BJ (cell line): Measurements from ENCODE around the gene COPG2. TPM values are rescaled to one million over a fixed set of nuclear protein-coding genes. Genes with fewer than 3 reads are reported as not detected.

Source experiments
- CTCF ChIA-PET: fragments of 350-600 bp; formaldehyde crosslinking; extraction: SDS; loops from one replicate; lab custom pipeline; 2021; ENCODE audit warnings: antibody characterized with exemption, inconsistent platforms; lab: Yijun Ruan, JAX
- POLR2A ChIA-PET: fragments of 300-600 bp; sonication (Branson Sonifier 250); formaldehyde crosslinking; extraction: SDS; loops from one replicate; lab custom pipeline; 2021; ENCODE audit warnings: antibody characterized with exemption; lab: Charles Lee
- DNase-seq: peaks from one replicate; pipeline ENCODE4 v3.0.0-alpha.2; 2011; ENCODE audit warnings: low read depth
- H3K27me3 ChIP-seq: 2 replicates; pipeline ENCODE4 v1.6.0; 2011; ENCODE audit warnings: low read length; ENCODE audit not compliant: control insufficient read depth, insufficient read depth
- H3K36me3 ChIP-seq: 2 replicates; pipeline ENCODE4 v1.5.1; 2011; ENCODE audit warnings: low read length; ENCODE audit not compliant: control insufficient read depth, insufficient read depth
- H3K4me3 ChIP-seq: 2 replicates; pipeline ENCODE4 v1.5.1; 2011; ENCODE audit warnings: low read depth, mild to moderate bottlenecking, control low read depth, low read length
- CTCF ChIP-seq: IDR thresholded peaks from 2 replicates; pipeline ENCODE4 v1.5.1; 2011; ENCODE audit warnings: low read depth, mild to moderate bottlenecking, control low read depth, inconsistent platforms, low read length, moderate library complexity; ENCODE audit not compliant: insufficient read depth
- polyA minus RNA-seq: library from RNA; depleted of rRNA, polyadenylated mRNA; stranded (reverse); fragments of >200 nt; gene quantifications from 2 replicates; pipeline ENCODE4 v1.2.3, GENCODE V29; 2011; rRNA and poly(A)+ RNA removed
- polyA plus RNA-seq: library from polyadenylated mRNA; depleted of rRNA; stranded (reverse); fragments of >200 nt; gene quantifications from 2 replicates; pipeline ENCODE4 v1.2.3, GENCODE V29; 2011; rRNA removed

COPG2 gene
- 22.1 and 36.5 TPM in 2 replicates for polyA plus RNA-seq
- 17.8 and 21.9 TPM in 2 replicates for polyA minus RNA-seq

DNA sequence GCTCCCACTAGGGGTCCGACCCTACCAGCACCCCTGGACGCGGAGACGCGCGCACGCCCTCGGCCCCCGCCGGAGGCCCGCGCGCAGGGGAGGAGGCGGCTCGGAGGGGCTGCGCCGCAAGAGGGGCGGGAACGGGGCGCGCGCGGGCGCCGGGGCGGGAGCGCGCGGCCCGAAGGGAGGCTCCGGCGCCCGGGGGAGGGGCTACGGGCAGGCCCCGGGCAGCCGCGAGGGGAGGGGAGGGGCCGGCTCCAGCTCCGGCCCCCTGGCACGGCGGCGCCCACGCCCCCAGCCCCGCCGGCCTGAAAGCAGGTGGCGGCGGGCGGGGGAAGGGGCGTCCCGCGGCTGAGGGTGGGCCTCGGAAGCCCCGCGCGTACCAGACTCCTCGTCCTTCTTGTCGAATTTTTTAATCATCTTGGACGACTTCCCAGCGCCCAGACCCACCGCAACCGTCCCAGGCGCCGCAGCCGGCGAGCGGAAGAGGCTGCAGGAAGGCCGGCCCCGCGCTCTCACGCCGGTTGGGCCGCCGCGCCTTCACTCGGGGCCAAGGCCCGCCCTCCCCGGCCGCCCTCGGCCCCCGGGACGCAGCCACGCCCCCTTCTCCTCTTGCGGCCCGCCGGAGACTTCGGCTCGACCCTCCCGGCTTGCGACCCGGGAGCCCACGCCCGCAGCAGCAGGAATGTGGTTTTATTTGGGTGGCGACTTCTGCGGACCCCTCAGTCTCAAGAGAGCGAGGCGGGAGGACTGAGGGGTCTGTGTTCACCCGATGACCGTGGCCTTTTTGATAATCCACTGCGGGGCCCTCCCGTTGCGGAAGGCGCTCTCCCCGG lies at the start of gene COPG2:
Gene COPG2, minus strand, starts transcription at position 491 of the 827 bp plus-strand sequence. Its CDS starts 80 bp downstream, at position 411.
- ChIA-PET CTCF (interaction anchor here (1.1 to 1.4 kb wide), 2 partner anchors 13 to 90 kb away, joined by 4 read pairs; no protein-coding TSS in a partner anchor), POLR2A (no interaction called here)
- Histone ChIP-seq H3K27me3 (no peaks in the 10 kb centered on the region), H3K36me3 (no peaks in the 10 kb centered on the region), H3K4me3 (peak within 1 kb of the TSS; percentile 93)
- no peak for TF ChIP-seq CTCF
- DNase-seq, result peak; percentile 25

DNA sequence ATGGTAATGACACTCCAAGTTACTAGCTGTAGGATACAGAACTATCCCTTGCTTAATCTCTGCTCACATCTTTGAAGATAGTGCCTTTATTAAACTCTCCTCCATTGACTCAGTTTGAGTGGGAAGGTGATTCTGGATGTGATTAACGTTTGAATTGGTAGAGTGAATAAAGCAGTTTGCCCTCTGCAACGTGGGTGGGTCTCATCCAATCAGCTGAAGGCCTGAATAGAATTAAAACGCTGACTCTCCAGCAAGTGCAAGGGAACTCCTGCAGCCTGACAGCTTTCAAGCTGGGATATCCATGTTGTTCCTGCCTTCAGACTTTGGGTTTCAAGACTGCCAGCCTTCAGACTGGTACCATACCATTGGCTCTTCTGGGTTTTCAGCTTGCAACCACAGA lies 43.9 kb upstream of the COPG2 start:
- POLR2A ChIA-PET, result no interaction called here

GRCh38 chr7:130708766-130709165 lies 40.2 kb upstream of the COPG2 start:
- POLR2A ChIA-PET, result no interaction called here
- no peak overlapping the region for H3K4me3 ChIP-seq
- H3K36me3 ChIP-seq, result no peaks in the 10 kb centered on the region
- CTCF ChIA-PET, result no interaction called here
- no peak for DNase-seq
- no peak for TF ChIP-seq CTCF
- peaks cover 3% of the 10 kb centered on the region; the same call in 1 of the 2 replicates for H3K27me3 ChIP-seq

More for the DNA sequence above, 43.9 kb upstream of the COPG2 start:
- Histone ChIP-seq H3K27me3 (peaks cover 6% of the 10 kb centered on the region), H3K36me3 (no peaks in the 10 kb centered on the region), H3K4me3 (no peak overlapping the region)
- TF ChIP-seq CTCF, result no peak
- CTCF ChIA-PET, result interaction anchor here (1.2 kb wide), 1 partner anchor 10 kb away, joined by 6 read pairs; no protein-coding TSS in a partner anchor
- no peak for DNase-seq

DNA sequence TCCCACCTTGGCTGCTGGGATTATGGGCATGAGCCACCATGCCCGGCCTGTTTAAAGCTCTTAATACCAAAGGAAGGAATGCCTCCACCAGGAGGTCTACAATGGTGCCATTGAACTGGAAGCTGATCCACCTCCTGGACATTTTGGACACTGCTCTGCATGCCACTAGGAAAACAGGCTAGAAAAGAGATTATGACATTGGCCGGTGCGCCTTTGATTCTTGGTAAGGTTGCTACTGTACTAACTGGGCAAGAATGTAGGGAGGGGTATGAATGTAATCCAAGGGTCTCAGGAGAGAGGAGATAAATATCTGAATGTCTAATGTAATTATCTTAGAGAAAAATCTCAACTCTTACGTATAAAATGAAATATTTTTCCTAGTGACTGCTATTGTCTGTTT lies 39.5 kb upstream of the COPG2 start:
- no peaks in the 10 kb centered on the region for H3K36me3 ChIP-seq
- no peak overlapping the region for H3K4me3 ChIP-seq
- CTCF ChIA-PET, result interaction anchor here (0.6 to 1.1 kb wide), 4 partner anchors 9 to 456 kb away, joined by 3 to 5 read pairs (median 4); no protein-coding TSS in a partner anchor
- DNase-seq, result no peak
- no peak for TF ChIP-seq CTCF
- H3K27me3 ChIP-seq, result peaks cover 2% of the 10 kb centered on the region; the same call in 1 of the 2 replicates
- POLR2A ChIA-PET, result no interaction called here

GRCh38 chr7:130703851-130704250 lies 35.3 kb upstream of the COPG2 start:
- POLR2A ChIA-PET, result no interaction called here
- Histone ChIP-seq H3K27me3 (peaks cover 1% of the 10 kb centered on the region; the same call in 1 of the 2 replicates), H3K4me3 (no peak overlapping the region), H3K36me3 (no peaks in the 10 kb centered on the region)
- CTCF ChIA-PET, result no interaction called here
- DNase-seq, result no peak
- no peak for TF ChIP-seq CTCF
